HCT116 (cell line): ENCODE data around the gene AGL. TPM values are rescaled to one million over a fixed set of nuclear protein-coding genes. Genes with fewer than 3 reads are reported as not detected.

Experiments used
- ATAC-seq: fragments of 200-7000 bp; cut with Tn5 transposase; 2 replicates; pipeline ENCODE4 v1.9.1; 2020; ENCODE audit warnings: mild to moderate bottlenecking, moderate library complexity
- BruUV-seq: library from RNA; stranded (reverse); fragments of 400-500 nt; replicated peaks from 2 replicates; lab custom pipeline; 2021; lab: Mats Ljungman, UMichigan
- CTCF ChIA-PET: fragments of 300-600 bp; sonication (Branson Sonifier 250); formaldehyde crosslinking; loops from one replicate; lab custom pipeline; 2021; ENCODE audit warnings: antibody characterized with exemption; lab: Charles Lee
- POLR2A ChIA-PET: fragments of 300-600, 350-600 bp; sonication (Branson Sonifier 250); formaldehyde crosslinking; loops from one replicate; lab custom pipeline; 2021; ENCODE audit warnings: antibody characterized with exemption; lab: Charles Lee
- RAD21 ChIA-PET, 2 experiments: fragments of 300-600 bp; sonication (Branson Sonifier 250); formaldehyde crosslinking; loops; one replicate each; lab custom pipeline; 2023; ENCODE audit warnings: low total read pairs in 2 of 2; ENCODE audit not compliant: uncharacterized antibody in 2 of 2, unreplicated experiment in 2 of 2, low non-redundant PET in 1 of 2; lab: Charles Lee
- DNase-seq: peaks from one replicate; pipeline ENCODE4 v3.0.0-alpha.2; 2010; ENCODE audit warnings: low read depth, low spot score
- H2AFZ ChIP-seq: fragments of 200-600 bp; shearing (Covaris generic), sonication (generic); 2 replicates; pipeline ENCODE4 v1.6.1; 2017; ENCODE audit warnings: low read depth, mixed run types, mixed read lengths, antibody characterized with exemption, low read length; ENCODE audit not compliant: poor library complexity, severe bottlenecking
- H3K27ac ChIP-seq: 2 replicates; pipeline ENCODE4 v1.5.1; 2012; ENCODE audit warnings: low read depth, low read length
- H3K27me3 ChIP-seq: fragments of 200-600 bp; sonication (generic); 2 replicates; pipeline ENCODE4 v1.6.1; 2016; ENCODE audit warnings: mixed run types, low read length, mixed read lengths; ENCODE audit not compliant: insufficient read depth
- H3K36me3 ChIP-seq, 2 experiments: fragments of 200-500 bp in 1 of 2; fragments of 200-600 bp in 1 of 2; sonication (Bioruptor generic) in 1 of 2; sonication (generic) in 1 of 2; 2 replicates each; pipeline versions ENCODE4 v1.5.1 to v1.6.1; 2014 to 2016; ENCODE audit warnings: low read length in 2 of 2, inconsistent platforms in 1 of 2, mixed read lengths in 1 of 2, mixed run types in 1 of 2; ENCODE audit not compliant: insufficient read depth in 2 of 2, control insufficient read depth in 1 of 2
- H3K4me1 ChIP-seq, 2 experiments: fragments of 200-600 bp in 1 of 2; sonication (generic) in 1 of 2; 2 replicates each; pipeline versions ENCODE4 v1.5.1 to v1.6.1; 2012 to 2017; ENCODE audit warnings: low read length in 2 of 2, inconsistent platforms in 1 of 2, mild to moderate bottlenecking in 1 of 2, mixed read lengths in 1 of 2, mixed run types in 1 of 2, moderate library complexity in 1 of 2; ENCODE audit not compliant: insufficient read depth in 2 of 2, control insufficient read depth in 1 of 2
- H3K4me2 ChIP-seq: fragments of 200-600 bp; sonication (generic); 2 replicates; pipeline ENCODE4 v1.6.1; 2017; ENCODE audit warnings: mixed run types, low read length, mixed read lengths
- H3K4me3 ChIP-seq, 2 experiments: fragments of 200-600 bp in 1 of 2; sonication (generic) in 1 of 2; replicated peaks in 1 of 2; 2 replicates each; pipeline ENCODE4 v1.5.1; 2011 to 2016; ENCODE audit warnings: low read length in 2 of 2, control low read depth in 1 of 2, low read depth in 1 of 2, mild to moderate bottlenecking in 1 of 2, mixed read lengths in 1 of 2, mixed run types in 1 of 2
- H3K79me2 ChIP-seq: fragments of 200-600 bp; sonication (generic); 2 replicates; pipeline ENCODE4 v1.6.1; 2017; ENCODE audit warnings: mild to moderate bottlenecking, mixed run types, low read length, moderate library complexity, mixed read lengths; ENCODE audit not compliant: insufficient read depth
- H3K9ac ChIP-seq: fragments of 200-600 bp; sonication (generic); 2 replicates; pipeline ENCODE4 v1.6.1; 2016; ENCODE audit warnings: low read length, mixed read lengths
- H3K9me2 ChIP-seq: fragments of 200-600 bp; sonication (generic), shearing (Covaris generic); 2 replicates; pipeline ENCODE4 v1.6.1; 2017; ENCODE audit warnings: mixed run types, mild to moderate bottlenecking, moderate library complexity; ENCODE audit not compliant: insufficient read depth
- H3K9me3 ChIP-seq, 2 experiments: fragments of 200-500 bp in 1 of 2; fragments of 200-600 bp in 1 of 2; sonication (Bioruptor generic) in 1 of 2; sonication (generic) in 1 of 2; 2 replicates each; pipeline ENCODE4 v1.6.1; 2014 to 2017; ENCODE audit warnings: low read length in 2 of 2, mixed read lengths in 2 of 2, inconsistent platforms in 1 of 2, low read depth in 1 of 2, mild to moderate bottlenecking in 1 of 2, mixed run types in 1 of 2, moderate library complexity in 1 of 2; ENCODE audit not compliant: control insufficient read depth in 1 of 2, insufficient read depth in 1 of 2
- H4K20me1 ChIP-seq: fragments of 200-600 bp; sonication (generic), shearing (Covaris generic); 2 replicates; pipeline ENCODE4 v1.6.1; 2017; ENCODE audit warnings: mixed run types, mild to moderate bottlenecking, moderate library complexity; ENCODE audit not compliant: insufficient read depth
- CEBPB ChIP-seq: IDR thresholded peaks from 2 replicates; pipeline ENCODE4 v1.6.1; 2012; ENCODE audit warnings: low read depth
- CTCF ChIP-seq, 3 experiments: fragments of 200-600 bp in 1 of 3; sonication (generic) in 1 of 3; IDR thresholded peaks in 2 of 3; conservative IDR thresholded peaks in 1 of 3; 2 replicates each; pipeline ENCODE4 v1.5.1; 2012 to 2017; ENCODE audit warnings: low read depth in 2 of 3, low read length in 2 of 3, antibody characterized with exemption in 1 of 3, borderline replicate concordance in 1 of 3, control low read depth in 1 of 3, mild to moderate bottlenecking in 1 of 3, mixed read lengths in 1 of 3, mixed run types in 1 of 3, moderate library complexity in 1 of 3; ENCODE audit not compliant: insufficient read depth in 1 of 3
- EGR1 ChIP-seq: IDR thresholded peaks from 2 replicates; pipeline ENCODE4 v1.6.1; 2012; ENCODE audit warnings: low read depth
- POLR2A ChIP-seq: IDR thresholded peaks from 2 replicates; pipeline ENCODE4 v1.7.0; 2011; ENCODE audit warnings: borderline replicate concordance; ENCODE audit not compliant: insufficient read depth, insufficient read length; ENCODE audit errors: extremely low read depth
- SRF ChIP-seq: IDR thresholded peaks from 2 replicates; pipeline ENCODE4 v1.6.1; 2012; ENCODE audit warnings: low read depth
- ZBTB33 ChIP-seq: IDR thresholded peaks from 2 replicates; pipeline ENCODE4 v1.6.1; 2011; ENCODE audit warnings: mild to moderate bottlenecking, low read length, moderate library complexity; ENCODE audit not compliant: insufficient replicate concordance; ENCODE audit errors: extremely low read depth
- intact Hi-C: fragments of 100-400 bp; cut with micrococcal nuclease; formaldehyde crosslinking; loops from 2 replicates; pipeline ENCODE4 v1.10.0; 2022
- total RNA-seq: library from RNA; stranded (reverse); gene quantifications from one replicate; pipeline ENCODE4 v1.2.1, GENCODE V29; 2021; ENCODE audit not compliant: unreplicated experiment

Gene AGL
- total RNA-seq, 1 experiment from 2014 or later, result 19.4 TPM

DNA sequence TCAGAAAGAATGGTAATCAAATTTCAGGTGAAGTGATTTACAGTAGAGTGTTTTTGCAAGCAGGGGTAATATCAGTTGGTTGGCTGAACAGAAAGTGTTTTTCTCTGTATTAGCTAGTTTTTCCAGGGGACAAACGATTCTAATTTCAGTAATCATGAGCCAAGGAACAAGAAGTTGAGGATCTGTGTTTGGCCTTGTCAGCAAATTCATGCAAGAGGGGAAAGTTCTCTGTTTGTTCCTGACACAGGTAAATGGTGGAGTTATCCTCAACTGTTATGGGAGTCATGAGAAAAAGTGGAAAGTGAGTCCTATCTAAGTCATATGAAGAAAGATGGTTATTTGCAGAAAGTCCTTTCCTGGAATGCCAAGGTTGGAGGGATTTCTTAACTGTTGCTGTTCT lies 95.0 kb downstream of the AGL start:
- no peaks in the 10 kb centered on the region for H3K36me3 ChIP-seq
- no peak overlapping the region for H3K9ac ChIP-seq
- no peak for ATAC-seq
- H3K4me1 ChIP-seq, result no peaks in the 10 kb centered on the region
- H3K4me2 ChIP-seq, result no peak overlapping the region
- no TSS peak for BruUV-seq
- intact Hi-C loops, result no loop called here
- H3K27me3 ChIP-seq, result no peaks in the 10 kb centered on the region
- H3K79me2 ChIP-seq, result no peaks in the 10 kb centered on the region
- no peaks in the 10 kb centered on the region for H4K20me1 ChIP-seq
- CTCF ChIA-PET, result no interaction called here
- DNase-seq, result no peak
- POLR2A ChIA-PET, result no interaction called here
- no peak overlapping the region for H3K27ac ChIP-seq
- RAD21 ChIA-PET, result no interaction called here
- no peaks in the 10 kb centered on the region for H3K9me3 ChIP-seq
- no peaks in the 10 kb centered on the region for H3K9me2 ChIP-seq
- no peak for TF ChIP-seq POLR2A
- TF ChIP-seq EGR1, result no peak
- no peak for TF ChIP-seq ZBTB33
- no peak for TF ChIP-seq CEBPB
- no peak for TF ChIP-seq CTCF (IDR thresholded peaks at IDR 0.05 in 2 of 3, conservative IDR thresholded peaks at IDR 0.05 in 1 of 3; ENCODE audit: borderline replicate concordance in 1 of 3, insufficient read depth in 1 of 3, low read depth in 2 of 3, low read length in 2 of 3)
- no peak for TF ChIP-seq SRF
- H3K4me3 ChIP-seq, result no peak overlapping the region
- no peak overlapping the region for H2AFZ ChIP-seq
